ENCODE measurements around the gene FDCSP.
"Not testable (repeated sequence)": the region's sequence is repeated elsewhere in the genome, so short reads cannot be mapped to it uniquely, and the experiment has no call there.

The FDCSP gene

GRCh38 chr4:70192895-70193294 is 33.0 kb upstream of the FDCSP start:
- TF ChIP-seq POLR2AphosphoS5 (IDR thresholded peaks at IDR 0.05; ENCODE audit: low read depth, low read length), result no peak
- TF ChIP-seq TAF1 (IDR thresholded peaks at IDR 0.05; ENCODE audit: borderline replicate concordance, low read depth, low read length), result no peak
- no peak for TF ChIP-seq POLR2A (IDR thresholded peaks at IDR 0.05; ENCODE audit: low read depth, low read length)
- no peak for DNase-seq (ENCODE audit: insufficient read length)
- FAIRE-seq, result no peak

DNA sequence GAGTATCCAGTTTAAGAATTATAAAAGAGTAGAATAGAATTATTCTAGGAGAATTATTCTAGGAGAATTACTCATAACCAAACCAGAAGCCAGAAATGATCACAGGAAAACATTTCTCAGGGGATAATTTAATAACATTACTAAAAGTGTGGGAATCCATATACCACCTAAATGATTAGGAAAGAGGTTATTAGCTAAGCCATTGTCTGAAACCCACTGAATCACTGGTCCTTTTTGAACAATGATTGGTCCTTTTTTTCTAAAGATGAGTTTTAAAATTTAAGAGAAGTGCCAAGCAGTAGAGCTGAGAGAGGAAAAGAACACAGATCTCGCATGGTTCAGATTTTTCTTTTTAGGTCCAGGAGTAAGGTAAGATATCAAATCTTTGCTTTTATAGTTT is 30.5 kb upstream of the FDCSP start, which contains the start of gene ODAM:
TSS of gene ODAM (plus strand) at position 301 of the 400 bp plus-strand sequence. CDS start 819 bp downstream, outside the sequence.
- no peak for FAIRE-seq

DNA sequence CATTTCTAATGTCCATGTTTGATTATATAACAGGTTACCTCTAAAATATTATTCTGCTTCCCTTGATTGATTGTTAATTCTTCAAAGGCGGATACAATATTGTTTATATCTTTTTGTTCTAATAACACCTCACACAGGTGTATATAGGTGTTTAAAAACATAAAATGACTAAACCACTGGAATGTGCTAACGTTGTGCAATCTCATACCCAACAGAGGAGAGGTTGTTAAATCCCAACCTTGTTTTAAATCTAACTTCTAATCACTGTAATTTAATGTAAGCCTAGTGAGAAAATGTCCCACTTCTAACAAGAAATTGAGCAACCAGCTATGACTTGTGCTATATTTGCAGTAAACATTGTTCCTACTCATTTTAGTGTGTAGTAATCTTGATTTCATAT is 29.1 kb upstream of the FDCSP start:
- FAIRE-seq, result no peak
- no peak for DNase-seq (ENCODE audit: insufficient read length)
- TF ChIP-seq TAF1 (IDR thresholded peaks at IDR 0.05; ENCODE audit: borderline replicate concordance, low read depth, low read length) (no peak), POLR2A (IDR thresholded peaks at IDR 0.05; ENCODE audit: low read depth, low read length) (no peak), POLR2AphosphoS5 (IDR thresholded peaks at IDR 0.05; ENCODE audit: low read depth, low read length) (no peak)

More for the DNA sequence above, 30.5 kb upstream of the FDCSP start, which contains the start of gene ODAM:
- TF ChIP-seq TAF1 (IDR thresholded peaks at IDR 0.05; ENCODE audit: borderline replicate concordance, low read depth, low read length) (no peak), POLR2AphosphoS5 (IDR thresholded peaks at IDR 0.05; ENCODE audit: low read depth, low read length) (no peak), POLR2A (IDR thresholded peaks at IDR 0.05; ENCODE audit: low read depth, low read length) (no peak)
- no peak for DNase-seq (ENCODE audit: insufficient read length)

DNA sequence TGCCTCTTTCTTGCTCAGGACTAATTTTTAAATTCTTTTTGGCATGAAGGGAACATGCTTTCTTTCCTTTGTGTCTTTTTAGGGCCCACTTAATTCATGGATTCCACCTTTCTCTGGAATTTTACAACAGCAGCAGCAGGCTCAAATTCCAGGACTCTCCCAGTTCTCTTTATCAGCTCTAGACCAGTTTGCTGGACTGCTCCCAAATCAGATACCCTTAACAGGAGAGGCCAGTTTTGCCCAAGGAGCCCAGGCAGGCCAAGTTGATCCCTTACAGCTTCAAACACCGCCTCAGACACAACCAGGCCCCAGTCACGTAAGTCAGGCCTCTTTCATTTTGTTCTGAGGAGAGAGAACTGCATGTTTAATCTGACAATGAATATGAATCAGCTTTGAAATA is 28.1 kb upstream of the FDCSP start:
- TF ChIP-seq POLR2A (IDR thresholded peaks at IDR 0.05; ENCODE audit: low read depth, low read length) (no peak), TAF1 (IDR thresholded peaks at IDR 0.05; ENCODE audit: borderline replicate concordance, low read depth, low read length) (no peak), POLR2AphosphoS5 (IDR thresholded peaks at IDR 0.05; ENCODE audit: low read depth, low read length) (no peak)
- FAIRE-seq, result no peak
- no peak for DNase-seq (ENCODE audit: insufficient read length)

GRCh38 chr4:70203601-70204000 is 22.3 kb upstream of the FDCSP start:
- TF ChIP-seq POLR2A (IDR thresholded peaks at IDR 0.05; ENCODE audit: low read depth, low read length), result no peak
- TF ChIP-seq POLR2AphosphoS5 (IDR thresholded peaks at IDR 0.05; ENCODE audit: low read depth, low read length), result no peak
- TF ChIP-seq TAF1 (IDR thresholded peaks at IDR 0.05; ENCODE audit: borderline replicate concordance, low read depth, low read length), result no peak
- DNase-seq (ENCODE audit: insufficient read length) (no peak), FAIRE-seq (no peak)

DNA sequence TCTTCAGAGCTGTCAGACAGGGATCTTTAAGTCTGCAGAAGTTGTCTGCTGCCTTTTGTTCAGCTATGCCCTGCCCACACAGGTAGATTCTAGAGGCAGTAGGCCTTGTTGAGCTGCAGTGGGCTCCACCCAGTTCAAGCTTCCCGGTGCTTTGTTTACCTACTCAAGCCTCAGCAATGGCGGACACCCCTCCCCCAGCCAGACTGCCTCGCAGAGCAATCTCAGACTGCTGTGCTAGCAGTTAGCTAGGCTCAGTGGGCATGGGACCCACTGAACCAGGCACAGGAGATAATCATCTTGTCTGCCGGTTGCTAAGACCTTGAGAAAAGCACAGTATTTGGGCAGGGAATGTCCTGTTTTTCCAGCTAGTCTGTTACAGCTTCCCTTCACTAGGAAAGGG is 13.2 kb upstream of the FDCSP start:
- DNase-seq (ENCODE audit: insufficient read length); FAIRE-seq: not testable (repeated sequence)

DNA sequence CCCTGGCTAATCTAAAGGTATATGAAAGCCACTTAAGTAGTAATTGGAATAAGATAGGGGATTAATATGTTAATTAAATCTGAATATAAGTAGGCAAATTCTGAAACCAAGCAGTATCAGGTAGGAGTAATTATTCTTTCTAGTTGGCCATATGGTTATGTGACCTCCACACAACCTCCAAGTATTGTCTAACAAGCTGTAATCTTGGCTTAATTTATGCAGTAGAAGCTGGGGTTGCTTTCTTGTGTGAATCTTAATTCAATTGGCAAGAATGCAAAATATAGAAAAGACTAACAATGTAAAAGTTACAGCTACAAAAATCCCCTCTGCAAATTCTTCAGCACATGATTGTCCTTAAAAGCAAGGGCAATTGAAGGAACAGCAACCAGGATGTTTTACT is 9.8 kb upstream of the FDCSP start:
- FAIRE-seq; DNase-seq (ENCODE audit: insufficient read length): not testable (repeated sequence)

- FAIRE-seq; DNase-seq (ENCODE audit: insufficient read length): not testable (repeated sequence)
Measured at GRCh38 chr4:70216550-70216949, 9.4 kb upstream of the FDCSP start.

GRCh38 chr4:70221389-70221788 is 4.5 kb upstream of the FDCSP start:
- not testable (repeated sequence) for DNase-seq (ENCODE audit: insufficient read length); FAIRE-seq

DNA sequence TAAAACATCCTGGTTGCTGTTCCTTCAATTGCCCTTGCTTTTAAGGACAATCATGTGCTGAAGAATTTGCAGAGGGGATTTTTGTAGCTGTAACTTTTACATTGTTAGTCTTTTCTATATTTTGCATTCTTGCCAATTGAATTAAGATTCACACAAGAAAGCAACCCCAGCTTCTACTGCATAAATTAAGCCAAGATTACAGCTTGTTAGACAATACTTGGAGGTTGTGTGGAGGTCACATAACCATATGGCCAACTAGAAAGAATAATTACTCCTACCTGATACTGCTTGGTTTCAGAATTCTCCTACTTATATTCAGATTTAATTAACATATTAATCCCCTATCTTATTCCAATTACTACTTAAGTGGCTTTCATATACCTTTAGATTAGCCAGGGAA is 4.1 kb upstream of the FDCSP start:
- peak; percentile 42 for FAIRE-seq
- not testable (repeated sequence) for DNase-seq (ENCODE audit: insufficient read length)

GRCh38 chr4:70236125-70236524 is 10.2 kb downstream of the FDCSP start:
- no peak for TF ChIP-seq POLR2AphosphoS5 (IDR thresholded peaks at IDR 0.05; ENCODE audit: low read depth, low read length)
- TF ChIP-seq TAF1 (IDR thresholded peaks at IDR 0.05; ENCODE audit: borderline replicate concordance, low read depth, low read length), result no peak
- no peak for TF ChIP-seq POLR2A (IDR thresholded peaks at IDR 0.05; ENCODE audit: low read depth, low read length)
- no peak for FAIRE-seq
- no peak for DNase-seq (ENCODE audit: insufficient read length)

DNA sequence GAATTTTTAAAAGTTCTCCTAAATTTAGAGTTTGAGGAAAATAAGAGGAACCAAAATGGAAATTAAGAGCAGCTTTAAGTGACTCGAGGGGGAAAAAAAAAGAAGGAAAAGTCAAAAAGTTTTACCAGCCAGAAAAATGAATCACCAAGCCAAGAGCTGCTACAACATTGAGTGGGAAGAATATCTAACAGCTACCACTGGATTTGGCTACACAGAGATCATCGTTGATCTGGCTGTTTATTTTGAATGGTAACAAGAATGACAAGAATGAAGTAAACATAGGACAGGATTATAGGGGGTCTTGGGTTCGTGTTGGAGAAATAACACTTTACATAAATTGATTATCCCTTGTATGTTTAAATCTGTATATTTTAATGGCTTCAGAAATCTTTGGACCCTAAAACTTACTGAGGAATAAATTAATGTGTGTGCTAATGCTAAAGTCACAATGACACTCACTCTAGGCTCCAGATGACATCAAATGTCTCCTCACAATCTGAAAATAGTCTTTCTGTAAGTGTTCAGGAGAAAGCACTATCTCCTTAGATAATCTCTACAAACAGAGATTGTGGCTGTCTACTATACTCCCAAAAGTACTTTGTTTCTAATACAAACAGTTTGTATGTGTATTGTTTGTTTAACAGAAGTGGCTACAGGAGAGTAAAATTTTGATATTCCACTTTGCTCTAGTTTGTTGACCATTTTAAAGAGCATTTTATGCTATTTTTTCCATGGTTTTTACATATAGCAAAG is 13.4 kb downstream of the FDCSP start:
- no peak for TF ChIP-seq TAF1 (IDR thresholded peaks at IDR 0.05; ENCODE audit: borderline replicate concordance, low read depth, low read length)
- TF ChIP-seq POLR2A (IDR thresholded peaks at IDR 0.05; ENCODE audit: low read depth, low read length), result no peak
- no peak for TF ChIP-seq POLR2AphosphoS5 (IDR thresholded peaks at IDR 0.05; ENCODE audit: low read depth, low read length)
- FAIRE-seq (no peak), DNase-seq (ENCODE audit: insufficient read length) (no peak)

DNA sequence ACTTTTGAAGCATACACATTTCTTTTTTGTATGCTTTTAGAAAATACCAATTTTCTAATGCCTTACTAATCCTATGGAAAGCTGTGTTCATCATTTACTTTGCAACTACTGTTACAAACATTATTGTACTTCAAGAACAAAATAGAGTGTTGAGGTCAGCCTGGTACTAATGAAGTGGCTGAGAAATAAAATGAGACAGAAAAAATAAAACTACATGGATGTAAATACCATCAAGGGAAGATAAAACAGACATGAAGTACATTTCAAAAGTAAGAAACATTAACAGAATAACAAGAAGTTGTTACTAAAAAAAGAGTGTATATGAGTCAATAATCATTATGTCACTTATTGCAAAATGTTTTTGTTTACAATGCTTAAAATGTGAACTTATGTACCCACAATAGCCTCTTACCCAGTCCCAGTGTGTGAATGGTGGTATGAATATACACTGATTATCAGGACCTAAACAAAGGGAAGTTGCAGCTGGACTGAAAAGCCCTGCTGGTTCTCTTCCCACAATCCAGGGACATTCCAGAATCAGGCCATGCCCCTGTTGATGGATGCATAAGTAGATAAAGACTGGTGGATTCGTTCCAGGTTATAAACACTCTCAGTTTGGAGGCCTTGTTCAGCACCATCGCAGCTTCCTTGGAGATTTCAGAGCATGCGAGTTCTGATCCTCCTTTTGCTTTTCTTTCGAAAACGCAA is 14.1 kb downstream of the FDCSP start:
- no peak for TF ChIP-seq POLR2A (IDR thresholded peaks at IDR 0.05; ENCODE audit: low read depth, low read length)
- no peak for TF ChIP-seq POLR2AphosphoS5 (IDR thresholded peaks at IDR 0.05; ENCODE audit: low read depth, low read length)
- no peak for TF ChIP-seq TAF1 (IDR thresholded peaks at IDR 0.05; ENCODE audit: borderline replicate concordance, low read depth, low read length)
- FAIRE-seq (no peak), DNase-seq (ENCODE audit: insufficient read length) (no peak)

DNA sequence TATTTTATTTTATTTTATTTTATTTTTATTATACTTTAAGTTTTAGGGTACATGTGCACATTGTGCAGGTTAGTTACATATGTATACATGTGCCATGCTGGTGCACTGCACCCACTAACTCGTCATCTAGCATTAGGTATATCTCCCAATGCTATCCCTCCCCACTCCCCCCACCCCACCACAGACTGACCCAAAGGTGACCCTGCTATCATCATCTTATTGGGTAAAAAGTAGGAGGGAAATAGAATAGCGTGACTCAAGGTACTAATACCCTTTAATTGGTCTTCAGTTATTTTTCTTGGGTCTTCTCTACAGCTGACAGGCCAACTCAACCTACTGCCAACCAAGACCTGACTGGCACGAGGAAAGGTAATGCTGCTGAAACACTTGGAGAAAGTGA is 16.4 kb downstream of the FDCSP start, which contains the start of gene CSN3:
TSS of gene CSN3 (plus strand) at position 301 of the 400 bp plus-strand sequence. CDS start 2,223 bp downstream, outside the sequence.
- not testable (repeated sequence) for FAIRE-seq; DNase-seq (ENCODE audit: insufficient read length)
